ENCODE data around the gene STAT6.
A peak's percentile ranks its signal among the peaks of the same experiment; 100 is the strongest.

The STAT6 gene

GRCh38 chr12:57101892-57102695 is 9.1 kb downstream of the STAT6 start:
- DNase-seq (ENCODE audit: low spot score) = no peak

GRCh38 chr12:57099766-57100165 is 11.4 kb downstream of the STAT6 start:
- no peak for DNase-seq (ENCODE audit: low spot score)

DNA sequence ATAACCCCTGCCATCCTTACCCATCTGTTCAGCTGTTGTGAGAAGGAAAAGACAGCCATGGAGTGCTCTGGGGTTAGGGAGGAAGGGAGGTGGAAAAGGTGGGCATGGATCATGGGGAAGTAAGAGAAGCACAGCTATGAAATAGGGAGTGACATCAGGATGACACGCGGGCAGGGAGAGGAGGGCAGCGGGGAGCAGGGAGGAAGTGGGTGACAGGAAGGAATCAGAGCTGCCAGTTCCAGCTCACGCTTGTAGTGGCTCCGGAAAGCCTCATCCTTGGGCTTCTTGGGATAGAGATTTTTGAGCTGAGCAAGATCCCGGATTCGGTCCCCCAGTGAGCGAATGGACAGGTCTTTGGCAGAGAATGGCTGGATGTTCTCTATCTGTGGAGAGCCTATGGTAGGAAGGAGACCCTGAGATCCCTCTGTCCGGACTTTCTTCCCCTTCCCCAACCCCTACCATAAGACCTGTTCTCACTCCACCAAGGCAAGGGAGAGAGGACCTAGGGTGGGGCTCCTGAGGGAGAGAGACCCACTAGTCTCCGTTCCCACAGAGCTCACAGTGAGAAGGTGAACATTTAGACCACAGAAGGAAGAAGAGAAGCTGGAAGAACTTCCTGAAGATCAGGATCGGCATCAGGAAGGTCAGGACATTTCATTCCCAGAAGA is 12.0 kb downstream of the STAT6 start:
- no peak for DNase-seq (ENCODE audit: low spot score)

GRCh38 chr12:57098546-57098945 is 12.6 kb downstream of the STAT6 start:
- no peak for DNase-seq (ENCODE audit: low spot score)

DNA sequence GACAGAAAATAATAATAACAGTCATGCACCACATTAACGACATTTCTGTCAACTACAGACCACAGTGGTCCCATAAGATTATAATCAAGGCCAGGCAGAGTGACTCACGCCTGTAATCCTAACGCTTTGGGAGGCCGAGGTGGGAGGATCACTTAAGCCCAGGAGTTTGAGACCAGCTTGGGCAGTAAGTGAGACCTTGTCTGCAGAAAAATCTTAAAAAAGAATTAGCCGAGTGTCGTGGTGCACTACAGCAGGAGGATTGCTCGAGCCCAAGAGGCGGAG is 13.7 kb downstream of the STAT6 start:
- DNase-seq (ENCODE audit: low spot score) = no peak

- no peak for DNase-seq (ENCODE audit: low spot score)
Measured at GRCh38 chr12:57096748-57097553, 14.2 kb downstream of the STAT6 start.

- no peak for DNase-seq (ENCODE audit: low spot score)
Measured at GRCh38 chr12:57096099-57096572, 15.0 kb downstream of the STAT6 start.

DNA sequence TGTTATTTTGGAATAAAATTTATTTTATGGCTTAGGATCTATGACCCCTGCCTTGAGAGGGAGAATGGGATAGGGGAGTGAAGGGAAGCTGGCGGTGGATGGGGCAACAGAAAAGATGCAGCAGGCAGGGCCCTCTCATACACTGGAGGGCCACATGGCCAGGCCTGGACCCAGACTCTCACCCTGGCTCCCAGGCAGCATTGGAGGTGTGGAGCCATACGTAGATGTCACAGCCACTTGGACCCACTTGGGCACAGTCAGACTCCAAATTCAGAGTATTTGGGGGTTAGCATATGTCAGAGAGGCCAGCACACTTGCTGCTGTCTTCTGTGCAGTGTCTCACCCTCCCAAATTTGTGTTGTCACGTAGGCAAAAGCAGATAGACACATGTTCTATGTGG is 15.7 kb downstream of the STAT6 start:
- DNase-seq (ENCODE audit: low spot score) = no peak

DNA sequence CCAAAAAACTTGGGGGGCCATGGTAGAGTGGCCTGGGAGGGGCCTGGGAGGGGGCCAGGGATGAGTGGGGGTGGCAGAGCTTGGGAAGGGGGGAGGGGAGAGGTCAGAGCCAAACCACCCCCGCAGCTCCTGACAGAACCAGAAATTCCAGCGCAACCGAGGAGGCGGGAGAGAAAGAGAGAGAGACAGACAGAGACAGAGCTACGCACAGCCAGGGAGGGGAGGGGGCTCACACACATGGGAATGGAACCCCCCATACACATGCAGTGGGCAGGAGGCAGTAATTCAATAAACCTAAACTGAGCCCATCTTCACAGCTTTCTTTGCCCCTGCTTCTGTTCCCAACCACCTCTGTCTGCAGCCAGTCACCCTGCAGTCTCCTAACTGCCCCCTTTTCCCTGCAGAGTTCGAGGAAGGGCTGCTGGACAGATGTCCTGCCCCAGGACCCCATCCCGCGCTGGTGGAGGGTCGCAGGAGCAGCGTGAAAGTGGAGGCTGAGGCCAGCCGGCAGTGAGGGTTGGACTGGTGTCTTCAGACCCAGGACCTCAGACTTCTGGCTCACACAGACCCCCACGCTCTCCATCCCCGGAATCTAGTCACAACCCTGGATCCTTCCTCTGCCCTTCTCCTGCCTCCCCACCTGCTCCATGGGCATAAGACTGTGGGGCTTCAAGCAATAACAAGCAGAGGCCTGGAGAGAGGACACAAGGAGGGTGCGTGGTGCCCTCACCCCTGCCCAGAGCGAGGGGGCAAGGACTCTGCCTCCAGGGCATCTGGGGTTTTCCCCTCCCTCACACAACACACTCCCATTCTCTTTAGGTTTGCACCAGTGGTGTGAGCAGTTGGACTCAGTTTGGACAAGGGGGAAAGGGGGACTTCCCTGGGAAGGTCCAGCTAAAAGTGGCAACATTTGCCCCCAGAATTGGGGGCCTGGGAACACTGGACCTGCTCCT is 16.7 kb downstream of the STAT6 start:
- no peak for DNase-seq (ENCODE audit: low spot score)

- DNase-seq (ENCODE audit: low spot score) = no peak
Measured at GRCh38 chr12:57093415-57094207, 17.6 kb downstream of the STAT6 start.

- no peak for DNase-seq (ENCODE audit: low spot score)
Measured at GRCh38 chr12:57092876-57093414, 18.2 kb downstream of the STAT6 start.

DNA sequence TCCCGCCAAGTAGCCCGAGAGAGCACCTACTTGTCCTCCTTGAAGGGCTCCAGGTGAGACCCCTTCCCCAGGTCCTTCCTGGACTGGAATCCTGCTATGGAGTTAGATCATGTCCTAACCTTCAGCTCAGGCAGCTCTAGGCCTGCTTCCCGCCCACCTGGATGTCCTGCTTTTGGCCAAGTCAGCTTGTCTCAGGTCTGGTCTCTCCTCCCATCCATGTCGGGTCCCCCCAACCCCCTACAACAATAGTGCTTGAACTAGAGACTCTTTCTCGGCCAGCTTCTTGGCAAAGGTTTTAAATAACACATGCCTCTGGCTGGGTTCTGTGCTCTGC is 18.7 kb downstream of the STAT6 start:
- no peak for DNase-seq (ENCODE audit: low spot score)

- DNase-seq (ENCODE audit: low spot score) = no peak
Measured at GRCh38 chr12:57091638-57092528, 19.3 kb downstream of the STAT6 start.

DNA sequence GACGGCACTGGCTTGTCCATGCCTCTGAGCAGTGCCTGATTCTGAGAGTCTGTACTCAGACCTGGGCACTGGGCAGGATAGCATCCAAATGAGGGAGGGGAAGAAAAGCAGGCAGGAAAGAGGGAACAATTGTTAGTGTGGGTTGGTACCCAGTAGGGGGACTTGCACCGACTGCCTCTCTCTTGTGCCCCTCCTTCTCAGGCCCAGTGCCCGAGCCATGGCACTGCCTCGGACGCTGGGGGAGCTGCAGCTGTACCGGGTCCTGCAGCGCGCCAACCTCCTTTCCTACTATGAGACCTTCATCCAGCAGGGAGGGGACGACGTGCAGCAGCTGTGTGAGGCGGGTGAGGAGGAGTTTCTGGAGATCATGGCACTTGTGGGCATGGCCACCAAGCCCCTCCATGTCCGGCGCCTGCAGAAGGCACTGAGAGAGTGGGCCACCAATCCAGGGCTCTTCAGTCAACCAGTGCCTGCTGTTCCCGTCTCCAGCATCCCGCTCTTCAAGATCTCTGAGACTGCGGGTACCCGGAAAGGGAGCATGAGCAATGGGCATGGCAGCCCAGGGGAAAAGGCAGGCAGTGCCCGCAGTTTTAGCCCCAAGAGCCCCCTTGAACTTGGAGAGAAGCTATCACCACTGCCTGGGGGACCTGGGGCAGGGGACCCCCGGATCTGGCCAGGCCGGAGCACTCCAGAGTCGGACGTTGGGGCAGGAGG is 20.1 kb downstream of the STAT6 start:
- no peak for DNase-seq (ENCODE audit: low spot score)

- no peak for DNase-seq (ENCODE audit: low spot score)
Measured at GRCh38 chr12:57090490-57090889, 20.7 kb downstream of the STAT6 start.

- DNase-seq (ENCODE audit: low spot score) = peak; percentile 74
Measured at GRCh38 chr12:57089271-57090245, 21.6 kb downstream of the STAT6 start.

- DNase-seq (ENCODE audit: low spot score) = peak; percentile 95
Measured at GRCh38 chr12:57088354-57089270, 22.6 kb downstream of the STAT6 start, which contains the start of gene NAB2. NAB2 (plus strand) TSS chr12:57089114; CDS start chr12:57089272, 158 bp downstream.

Measured in kidney capillary endothelial cell (primary cell).